SJSA1 (cell line): Measurements from ENCODE around the gene PNMA8B. TPM values are rescaled to one million over a fixed set of nuclear protein-coding genes. Genes with fewer than 3 reads are reported as not detected.
"Not testable (repeated sequence)": the region's sequence is repeated elsewhere in the genome, so short reads cannot be mapped to it uniquely, and the experiment has no call there.

Source experiments
- DNase-seq, 2 experiments: peaks; one replicate each; pipeline ENCODE4 v3.0.0-alpha.2; 2015 to 2020; ENCODE audit warnings: low spot score in 2 of 2, low read depth in 1 of 2
- H3K27ac ChIP-seq: fragments of 250-450 bp; sonication (Bioruptor Pico); 2 replicates; pipeline ENCODE4 v1.5.1; 2020; ENCODE audit warnings: mild to moderate bottlenecking, moderate library complexity
- H3K27me3 ChIP-seq: fragments of 250-450 bp; sonication (Bioruptor Pico); replicated peaks from 2 replicates; pipeline ENCODE4 v1.5.1; 2020; ENCODE audit warnings: mild to moderate bottlenecking, moderate library complexity
- H3K36me3 ChIP-seq: fragments of 250-450 bp; sonication (Bioruptor Pico); 2 replicates; pipeline ENCODE4 v1.5.1; 2020; ENCODE audit warnings: mild to moderate bottlenecking
- H3K4me1 ChIP-seq: fragments of 250-450 bp; sonication (Bioruptor Pico); replicated peaks from 2 replicates; pipeline ENCODE4 v1.6.1; 2021; ENCODE audit warnings: mild to moderate bottlenecking
- H3K4me3 ChIP-seq: fragments of 250-450 bp; sonication (Bioruptor Pico); 2 replicates; pipeline ENCODE4 v1.5.1; 2020; ENCODE audit warnings: mild to moderate bottlenecking
- H3K9me3 ChIP-seq: fragments of 250-450 bp; sonication (Bioruptor Pico); replicated peaks from 2 replicates; pipeline ENCODE4 v1.5.1; 2020; ENCODE audit warnings: mild to moderate bottlenecking
- total RNA-seq: library from RNA; depleted of rRNA; stranded (reverse); fragments of >200 nt; shearing (Covaris generic); gene quantifications from 2 replicates; pipeline ENCODE4 v1.2.3, GENCODE V29; 2014

Gene PNMA8B
- total RNA-seq, 1 experiment from 2014 or later: not detected

- no peak for DNase-seq
- Histone ChIP-seq H3K27ac (no peak overlapping the region), H3K4me3 (no peak overlapping the region), H3K27me3 (no peaks in the 10 kb centered on the region), H3K36me3 (no peaks in the 10 kb centered on the region), H3K4me1 (peaks cover 6% of the 10 kb centered on the region), H3K9me3 (no peaks in the 10 kb centered on the region; the same call in 1 of the 2 replicates)
These were observed 4.0 kb upstream of the PNMA8B start for GRCh38 chr19:46499692-46500091.

- no peaks in the 10 kb centered on the region for H3K36me3 ChIP-seq
- H3K4me1 ChIP-seq: peaks cover 6% of the 10 kb centered on the region
- H3K27ac ChIP-seq: no peak overlapping the region
- no peaks in the 10 kb centered on the region for H3K27me3 ChIP-seq
- H3K9me3 ChIP-seq: no peaks in the 10 kb centered on the region
- no peak for DNase-seq
- H3K4me3 ChIP-seq: no peak overlapping the region
These were observed 2.1 kb upstream of the PNMA8B start for GRCh38 chr19:46497773-46498172.

GRCh38 chr19:46496886-46497285 is 1.2 kb upstream of the PNMA8B start:
- H3K36me3 ChIP-seq: not testable (repeated sequence)

GRCh38 chr19:46496304-46496703 is 637 bp upstream of the PNMA8B start:
- peaks cover 6% of the 10 kb centered on the region for H3K4me1 ChIP-seq
- 0 out of 2 replicates have a peak, but pooled peaks cover 5% of the 10 kb centered on the region for H3K27me3 ChIP-seq
- H3K9me3 ChIP-seq: no peaks in the 10 kb centered on the region
- no peak for DNase-seq
- no peaks in the 10 kb centered on the region for H3K36me3 ChIP-seq
- H3K4me3 ChIP-seq: no peak overlapping the region
- H3K27ac ChIP-seq: no peak overlapping the region

More at GRCh38 chr19:46496886-46497285, 1.2 kb upstream of the PNMA8B start:
- H3K4me3 ChIP-seq, H3K27me3 ChIP-seq, DNase-seq, H3K9me3 ChIP-seq, H3K27ac ChIP-seq, H3K4me1 ChIP-seq: not testable (repeated sequence)

DNA sequence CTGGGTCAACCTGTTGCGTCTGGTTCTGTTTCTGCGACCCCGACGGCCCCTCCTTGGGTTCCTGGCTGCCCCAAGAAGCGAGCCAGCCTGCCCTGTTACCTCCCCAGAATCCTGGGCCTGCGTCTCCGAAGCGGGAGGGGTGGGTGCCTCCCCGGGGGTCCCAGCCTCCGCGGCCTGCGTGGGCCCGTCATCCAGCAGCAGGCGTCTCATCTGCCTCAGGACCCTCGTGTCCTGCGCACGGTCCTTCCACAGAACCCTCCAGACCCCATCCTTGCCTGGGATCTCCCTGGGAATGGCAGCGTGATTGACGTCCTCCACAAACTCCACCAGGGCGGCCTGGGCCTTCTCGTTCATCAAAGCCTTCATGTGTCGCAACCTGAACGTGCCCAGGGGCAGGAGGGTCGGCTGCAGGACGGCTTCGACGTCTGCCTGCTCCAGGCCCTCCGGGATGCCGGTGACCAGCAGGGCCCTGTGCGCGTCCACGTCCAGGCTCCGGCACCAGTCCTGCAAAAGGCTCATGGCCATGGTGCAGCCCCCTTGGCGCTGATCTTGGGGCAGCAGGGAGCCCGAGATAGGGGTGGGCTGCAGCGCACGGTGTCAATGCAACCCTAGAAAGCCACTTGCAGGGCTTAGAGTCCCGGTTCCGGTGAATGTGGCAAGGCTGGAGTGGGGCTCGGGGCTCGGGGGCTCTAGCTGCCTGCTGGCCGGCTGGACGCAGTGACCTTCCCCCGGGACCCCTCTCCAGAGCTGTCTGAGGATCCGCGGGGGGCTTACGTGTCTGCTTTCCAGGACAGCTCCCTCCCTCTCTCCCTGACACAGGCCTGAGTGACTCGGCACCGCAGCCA is 504 bp downstream of the PNMA8B start:
- Histone ChIP-seq H3K27ac (no peak overlapping the region), H3K27me3 (peaks cover 5% of the 10 kb centered on the region; the same call in 1 of the 2 replicates), H3K36me3 (no peaks in the 10 kb centered on the region), H3K4me1 (no peaks in the 10 kb centered on the region), H3K9me3 (no peaks in the 10 kb centered on the region), H3K4me3 (no peak overlapping the region)
- DNase-seq: no peak

DNA sequence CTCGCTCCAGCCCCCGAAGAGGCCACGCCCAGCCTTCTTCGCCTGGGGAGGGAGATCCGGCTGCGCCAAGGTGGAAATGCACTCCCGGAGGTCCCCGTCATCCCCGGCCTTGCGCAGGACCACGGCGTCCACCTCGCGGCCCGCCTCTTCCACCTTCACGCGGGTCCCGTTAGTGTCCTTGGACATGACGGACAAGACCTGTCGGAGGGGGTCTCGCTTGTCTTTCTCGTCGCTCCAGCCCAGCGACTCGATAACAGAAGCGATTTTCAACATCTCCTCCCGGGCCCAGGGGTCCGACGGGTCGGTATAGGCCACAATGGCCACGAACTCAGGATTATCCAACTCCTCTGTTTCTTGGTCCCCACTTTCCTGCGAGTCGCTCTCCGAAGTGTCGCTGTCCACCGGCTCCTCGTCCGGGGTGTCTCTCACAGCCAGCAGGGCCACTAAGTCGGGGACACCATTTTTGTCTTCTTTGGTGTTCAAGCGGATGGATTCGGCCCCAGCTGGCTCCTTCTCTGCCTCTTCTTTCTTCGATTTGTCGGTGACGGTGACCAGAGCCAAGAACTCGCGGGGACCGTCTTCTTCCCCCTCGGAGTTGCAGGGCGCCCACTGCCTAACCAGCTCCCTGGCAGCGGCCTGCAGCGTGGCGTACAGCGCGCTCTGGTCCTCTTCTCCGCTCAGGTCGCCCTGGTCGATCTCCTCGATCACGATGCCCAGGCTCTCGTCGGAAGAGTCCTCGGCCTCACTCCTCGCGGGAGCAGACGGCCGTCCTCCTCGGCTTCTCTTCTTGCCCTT is 1.3 kb downstream of the PNMA8B start:
- Histone ChIP-seq H3K4me3 (no peak overlapping the region), H3K36me3 (no peaks in the 10 kb centered on the region), H3K4me1 (no peaks in the 10 kb centered on the region), H3K27me3 (peaks cover 5% of the 10 kb centered on the region; the same call in 1 of the 2 replicates), H3K27ac (no peak overlapping the region), H3K9me3 (no peaks in the 10 kb centered on the region)
- DNase-seq: no peak

GRCh38 chr19:46493236-46494145 is 2.2 kb downstream of the PNMA8B start:
- Histone ChIP-seq H3K27ac (no peak overlapping the region), H3K36me3 (no peaks in the 10 kb centered on the region), H3K9me3 (no peaks in the 10 kb centered on the region), H3K4me3 (no peak overlapping the region), H3K4me1 (no peaks in the 10 kb centered on the region), H3K27me3 (peaks cover 5% of the 10 kb centered on the region; the same call in 1 of the 2 replicates)
- DNase-seq: no peak

DNA sequence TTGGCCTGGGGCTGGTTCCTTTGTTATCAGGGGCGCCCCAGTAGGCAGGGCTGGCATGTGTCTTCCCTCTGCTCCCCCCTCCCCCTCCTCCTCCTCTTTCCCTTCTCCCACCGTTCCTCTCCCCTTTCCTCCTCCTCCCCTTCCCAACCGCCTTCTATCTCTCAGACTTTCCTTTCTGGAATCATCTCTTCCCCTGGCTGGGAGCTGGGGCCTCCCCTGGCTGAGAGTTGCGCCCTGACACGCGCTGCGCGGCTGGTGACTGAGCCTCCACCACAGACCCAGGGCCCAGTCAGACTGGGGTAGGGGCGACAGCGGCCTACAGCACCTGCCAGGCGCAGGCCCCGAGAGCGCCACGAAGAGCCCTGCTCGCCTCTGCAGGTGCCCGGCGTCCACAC is 2.8 kb downstream of the PNMA8B start:
- no peak overlapping the region for H3K4me3 ChIP-seq
- peaks cover 5% of the 10 kb centered on the region; the same call in 1 of the 2 replicates for H3K27me3 ChIP-seq
- DNase-seq: no peak
- no peak overlapping the region for H3K27ac ChIP-seq
- no peaks in the 10 kb centered on the region for H3K36me3 ChIP-seq
- H3K4me1 ChIP-seq: no peaks in the 10 kb centered on the region
- H3K9me3 ChIP-seq: no peaks in the 10 kb centered on the region

- Histone ChIP-seq H3K4me1 (peaks cover 5% of the 10 kb centered on the region; the same call in 1 of the 2 replicates), H3K27me3 (peaks cover 5% of the 10 kb centered on the region; the same call in 1 of the 2 replicates), H3K4me3 (no peak overlapping the region), H3K36me3 (no peaks in the 10 kb centered on the region), H3K27ac (no peak overlapping the region), H3K9me3 (no peaks in the 10 kb centered on the region)
- no peak for DNase-seq
These were observed 3.5 kb downstream of the PNMA8B start for GRCh38 chr19:46491975-46492682.

- Histone ChIP-seq H3K36me3 (no peaks in the 10 kb centered on the region), H3K27me3 (peaks cover 5% of the 10 kb centered on the region; the same call in 1 of the 2 replicates)
These were observed 4.9 kb downstream of the PNMA8B start for GRCh38 chr19:46490774-46491173.

GRCh38 chr19:46489445-46490272 is 6.0 kb downstream of the PNMA8B start:
- DNase-seq: no peak
- H3K4me3 ChIP-seq: no peak overlapping the region
- H3K27me3 ChIP-seq: peaks cover 5% of the 10 kb centered on the region; the same call in 1 of the 2 replicates
- H3K27ac ChIP-seq: no peak overlapping the region
- H3K9me3 ChIP-seq: no peaks in the 10 kb centered on the region
- peaks cover 5% of the 10 kb centered on the region; the same call in 1 of the 2 replicates for H3K4me1 ChIP-seq
- H3K36me3 ChIP-seq: no peaks in the 10 kb centered on the region

More at GRCh38 chr19:46490774-46491173, 4.9 kb downstream of the PNMA8B start:
- Histone ChIP-seq H3K27ac (no peak overlapping the region), H3K4me3 (no peak overlapping the region), H3K9me3 (no peaks in the 10 kb centered on the region), H3K4me1 (peaks cover 5% of the 10 kb centered on the region; the same call in 1 of the 2 replicates)
- no peak for DNase-seq

DNA sequence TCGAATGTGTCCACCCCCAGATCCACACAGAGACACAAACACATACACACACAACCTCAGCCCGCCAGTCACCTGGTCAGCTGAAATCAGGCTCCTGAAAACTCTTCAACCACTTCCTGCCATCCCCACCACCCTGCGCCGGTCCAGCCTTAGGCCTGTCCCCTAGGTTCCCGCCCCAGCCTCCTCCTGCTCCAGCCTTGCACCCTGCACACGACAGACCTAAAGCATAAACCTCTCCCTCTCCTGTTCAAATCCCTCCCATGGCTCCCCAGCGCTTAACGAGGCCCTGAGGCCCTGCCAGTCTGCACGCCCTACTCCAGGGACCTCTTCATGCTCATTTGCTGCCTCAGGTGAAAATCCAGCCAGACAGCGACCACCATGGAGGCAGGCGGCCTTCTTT is 7.1 kb downstream of the PNMA8B start:
- Histone ChIP-seq H3K4me3 (no peak overlapping the region), H3K4me1 (peaks cover 5% of the 10 kb centered on the region; the same call in 1 of the 2 replicates), H3K27me3 (peaks cover 5% of the 10 kb centered on the region; the same call in 1 of the 2 replicates), H3K9me3 (no peaks in the 10 kb centered on the region), H3K36me3 (no peaks in the 10 kb centered on the region), H3K27ac (no peak overlapping the region)
- DNase-seq: no peak
